ENCODE data around the gene MSANTD1. TPM values are rescaled to one million over a fixed set of nuclear protein-coding genes. Genes with fewer than 3 reads are reported as not detected.

The MSANTD1 gene
- total and polyA plus RNA-seq, 2 of the 8 experiments (the other 6 are each of a cell fraction or from before 2014, with no cell fraction given), result 0.23 to 0.45 TPM

DNA sequence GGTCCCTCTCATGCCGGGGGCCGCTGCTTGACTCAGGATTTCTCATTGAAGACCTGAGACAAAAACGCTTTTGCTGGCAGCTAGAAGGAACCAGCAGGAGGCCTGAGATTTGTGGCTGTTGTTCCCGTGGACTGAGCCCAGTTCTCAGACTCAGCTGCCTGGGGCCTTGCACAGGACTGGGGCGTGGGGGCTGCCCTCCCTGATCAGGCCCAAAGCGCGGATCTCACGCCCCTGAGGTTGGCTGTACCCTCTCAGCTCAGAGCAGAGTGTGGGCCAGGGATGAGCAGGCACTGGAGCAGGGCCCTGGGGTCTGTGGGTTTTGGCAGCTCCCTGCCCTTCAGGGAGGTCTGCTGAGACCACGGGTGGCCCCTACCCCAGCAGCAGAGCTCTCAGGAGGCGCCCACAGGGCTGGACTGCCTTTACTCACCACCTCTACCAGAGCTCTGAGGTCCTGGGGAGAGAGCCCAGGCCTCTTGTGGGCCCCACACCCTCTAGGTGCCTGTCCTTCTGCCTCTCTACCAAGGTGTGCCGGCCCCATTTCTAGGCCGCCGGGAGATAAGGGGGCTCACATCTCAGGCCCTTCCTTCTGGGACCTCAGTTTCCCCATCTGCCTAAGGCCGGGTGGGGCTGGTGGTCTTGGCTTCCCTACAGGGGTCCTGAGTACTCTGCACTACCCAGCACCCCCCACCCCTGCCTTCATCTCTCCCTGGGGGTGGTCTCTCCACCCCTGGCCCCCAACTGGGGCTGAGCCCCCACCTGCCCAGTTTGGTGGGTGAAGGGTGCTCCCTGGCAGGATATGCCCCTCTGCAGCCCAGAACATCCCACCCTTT is 5.6 kb downstream of the MSANTD1 start (continued):
- TF ChIP-seq, protein P1, sequence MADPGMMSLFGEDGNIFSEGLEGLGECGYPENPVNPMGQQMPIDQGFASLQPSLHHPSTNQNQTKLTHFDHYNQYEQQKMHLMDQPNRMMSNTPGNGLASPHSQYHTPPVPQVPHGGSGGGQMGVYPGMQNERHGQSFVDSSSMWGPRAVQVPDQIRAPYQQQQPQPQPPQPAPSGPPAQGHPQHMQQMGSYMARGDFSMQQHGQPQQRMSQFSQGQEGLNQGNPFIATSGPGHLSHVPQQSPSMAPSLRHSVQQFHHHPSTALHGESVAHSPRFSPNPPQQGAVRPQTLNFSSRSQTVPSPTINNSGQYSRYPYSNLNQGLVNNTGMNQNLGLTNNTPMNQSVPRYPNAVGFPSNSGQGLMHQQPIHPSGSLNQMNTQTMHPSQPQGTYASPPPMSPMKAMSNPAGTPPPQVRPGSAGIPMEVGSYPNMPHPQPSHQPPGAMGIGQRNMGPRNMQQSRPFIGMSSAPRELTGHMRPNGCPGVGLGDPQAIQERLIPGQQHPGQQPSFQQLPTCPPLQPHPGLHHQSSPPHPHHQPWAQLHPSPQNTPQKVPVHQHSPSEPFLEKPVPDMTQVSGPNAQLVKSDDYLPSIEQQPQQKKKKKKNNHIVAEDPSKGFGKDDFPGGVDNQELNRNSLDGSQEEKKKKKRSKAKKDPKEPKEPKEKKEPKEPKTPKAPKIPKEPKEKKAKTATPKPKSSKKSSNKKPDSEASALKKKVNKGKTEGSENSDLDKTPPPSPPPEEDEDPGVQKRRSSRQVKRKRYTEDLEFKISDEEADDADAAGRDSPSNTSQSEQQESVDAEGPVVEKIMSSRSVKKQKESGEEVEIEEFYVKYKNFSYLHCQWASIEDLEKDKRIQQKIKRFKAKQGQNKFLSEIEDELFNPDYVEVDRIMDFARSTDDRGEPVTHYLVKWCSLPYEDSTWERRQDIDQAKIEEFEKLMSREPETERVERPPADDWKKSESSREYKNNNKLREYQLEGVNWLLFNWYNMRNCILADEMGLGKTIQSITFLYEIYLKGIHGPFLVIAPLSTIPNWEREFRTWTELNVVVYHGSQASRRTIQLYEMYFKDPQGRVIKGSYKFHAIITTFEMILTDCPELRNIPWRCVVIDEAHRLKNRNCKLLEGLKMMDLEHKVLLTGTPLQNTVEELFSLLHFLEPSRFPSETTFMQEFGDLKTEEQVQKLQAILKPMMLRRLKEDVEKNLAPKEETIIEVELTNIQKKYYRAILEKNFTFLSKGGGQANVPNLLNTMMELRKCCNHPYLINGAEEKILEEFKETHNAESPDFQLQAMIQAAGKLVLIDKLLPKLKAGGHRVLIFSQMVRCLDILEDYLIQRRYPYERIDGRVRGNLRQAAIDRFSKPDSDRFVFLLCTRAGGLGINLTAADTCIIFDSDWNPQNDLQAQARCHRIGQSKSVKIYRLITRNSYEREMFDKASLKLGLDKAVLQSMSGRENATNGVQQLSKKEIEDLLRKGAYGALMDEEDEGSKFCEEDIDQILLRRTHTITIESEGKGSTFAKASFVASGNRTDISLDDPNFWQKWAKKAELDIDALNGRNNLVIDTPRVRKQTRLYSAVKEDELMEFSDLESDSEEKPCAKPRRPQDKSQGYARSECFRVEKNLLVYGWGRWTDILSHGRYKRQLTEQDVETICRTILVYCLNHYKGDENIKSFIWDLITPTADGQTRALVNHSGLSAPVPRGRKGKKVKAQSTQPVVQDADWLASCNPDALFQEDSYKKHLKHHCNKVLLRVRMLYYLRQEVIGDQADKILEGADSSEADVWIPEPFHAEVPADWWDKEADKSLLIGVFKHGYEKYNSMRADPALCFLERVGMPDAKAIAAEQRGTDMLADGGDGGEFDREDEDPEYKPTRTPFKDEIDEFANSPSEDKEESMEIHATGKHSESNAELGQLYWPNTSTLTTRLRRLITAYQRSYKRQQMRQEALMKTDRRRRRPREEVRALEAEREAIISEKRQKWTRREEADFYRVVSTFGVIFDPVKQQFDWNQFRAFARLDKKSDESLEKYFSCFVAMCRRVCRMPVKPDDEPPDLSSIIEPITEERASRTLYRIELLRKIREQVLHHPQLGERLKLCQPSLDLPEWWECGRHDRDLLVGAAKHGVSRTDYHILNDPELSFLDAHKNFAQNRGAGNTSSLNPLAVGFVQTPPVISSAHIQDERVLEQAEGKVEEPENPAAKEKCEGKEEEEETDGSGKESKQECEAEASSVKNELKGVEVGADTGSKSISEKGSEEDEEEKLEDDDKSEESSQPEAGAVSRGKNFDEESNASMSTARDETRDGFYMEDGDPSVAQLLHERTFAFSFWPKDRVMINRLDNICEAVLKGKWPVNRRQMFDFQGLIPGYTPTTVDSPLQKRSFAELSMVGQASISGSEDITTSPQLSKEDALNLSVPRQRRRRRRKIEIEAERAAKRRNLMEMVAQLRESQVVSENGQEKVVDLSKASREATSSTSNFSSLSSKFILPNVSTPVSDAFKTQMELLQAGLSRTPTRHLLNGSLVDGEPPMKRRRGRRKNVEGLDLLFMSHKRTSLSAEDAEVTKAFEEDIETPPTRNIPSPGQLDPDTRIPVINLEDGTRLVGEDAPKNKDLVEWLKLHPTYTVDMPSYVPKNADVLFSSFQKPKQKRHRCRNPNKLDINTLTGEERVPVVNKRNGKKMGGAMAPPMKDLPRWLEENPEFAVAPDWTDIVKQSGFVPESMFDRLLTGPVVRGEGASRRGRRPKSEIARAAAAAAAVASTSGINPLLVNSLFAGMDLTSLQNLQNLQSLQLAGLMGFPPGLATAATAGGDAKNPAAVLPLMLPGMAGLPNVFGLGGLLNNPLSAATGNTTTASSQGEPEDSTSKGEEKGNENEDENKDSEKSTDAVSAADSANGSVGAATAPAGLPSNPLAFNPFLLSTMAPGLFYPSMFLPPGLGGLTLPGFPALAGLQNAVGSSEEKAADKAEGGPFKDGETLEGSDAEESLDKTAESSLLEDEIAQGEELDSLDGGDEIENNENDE (IDR thresholded peaks at IDR 0.05; ENCODE audit: insufficient replicate concordance, low read length), result no peak
- no peak for TF ChIP-seq TBP (IDR thresholded peaks at IDR 0.05; ENCODE audit: low read depth, low read length)
- no peak for TF ChIP-seq NANOG (IDR thresholded peaks at IDR 0.05; ENCODE audit: insufficient read depth, low read depth, low read length, poor library complexity, severe bottlenecking)

Measured in H1 (cell line).